HEK293 (cell line): ENCODE measurements around the gene RBBP8NL.

Experiments used
- CTCF ChIA-PET: fragments of 350-600 bp; formaldehyde crosslinking; extraction: SDS; loops from one replicate; lab custom pipeline; 2021; ENCODE audit warnings: antibody characterized with exemption; lab: Yijun Ruan, JAX
- POLR2A ChIA-PET: fragments of 300-600 bp; formaldehyde crosslinking; extraction: SDS; loops from one replicate; lab custom pipeline; 2020; ENCODE audit warnings: antibody characterized with exemption, inconsistent platforms; lab: Yijun Ruan, JAX
- H3K27ac ChIP-seq: fragments of 200-500 bp; sonication (Bioruptor generic); 2 replicates; pipeline ENCODE4 v1.5.1; 2014; ENCODE audit warnings: low read depth, low read length, control low read depth, inconsistent platforms; ENCODE audit errors: extremely low read depth
- H3K36me3 ChIP-seq, 2 experiments: fragments of 200-500 bp in 1 of 2; sonication (Bioruptor generic) in 1 of 2; 1 replicate in 1 of 2; 2 replicates in 1 of 2; pipeline ENCODE4 v1.5.1; 2014 to 2017; ENCODE audit warnings: inconsistent platforms in 2 of 2, low read length in 2 of 2; ENCODE audit not compliant: control insufficient read depth in 2 of 2, insufficient read depth in 1 of 2
- H3K4me1 ChIP-seq: fragments of 200-500 bp; sonication (Bioruptor generic); 2 replicates; pipeline ENCODE4 v1.5.1; 2014; ENCODE audit warnings: mild to moderate bottlenecking, low read length, inconsistent platforms; ENCODE audit not compliant: control insufficient read depth, insufficient read depth
- H3K4me3 ChIP-seq: 2 replicates; pipeline ENCODE4 v1.5.1; 2011; ENCODE audit warnings: low read depth, mild to moderate bottlenecking, control low read depth, low read length, moderate library complexity
- H3K9me3 ChIP-seq: fragments of 200-500 bp; sonication (Bioruptor generic); 2 replicates; pipeline ENCODE4 v1.5.1; 2014; ENCODE audit warnings: low read depth, low read length, inconsistent platforms; ENCODE audit not compliant: control insufficient read depth, insufficient read depth
- EGR2 ChIP-seq: fragments of 450-650 bp; formaldehyde crosslinking; IDR thresholded peaks from 2 replicates; pipeline ENCODE4 v1.5.1; 2016; ENCODE audit warnings: low read depth, missing biosample characterization, missing genetic modification characterization
- GLIS1 ChIP-seq: fragments of 450-650 bp; formaldehyde crosslinking; IDR thresholded peaks from 2 replicates; pipeline ENCODE4 v1.5.1; 2016; ENCODE audit warnings: missing biosample characterization, missing genetic modification characterization
- GLIS2 ChIP-seq: fragments of 450-650 bp; formaldehyde crosslinking; IDR thresholded peaks from 2 replicates; pipeline ENCODE4 v1.5.1; 2016; ENCODE audit warnings: missing biosample characterization, missing genetic modification characterization
- IKZF3 ChIP-seq: fragments of 450-650 bp; IDR thresholded peaks from 2 replicates; pipeline ENCODE4 v1.5.0; 2018; ENCODE audit warnings: missing biosample characterization, mild to moderate bottlenecking, missing genetic modification characterization, moderate library complexity
- KLF9 ChIP-seq: fragments of 450-650 bp; formaldehyde crosslinking; IDR thresholded peaks from 2 replicates; pipeline ENCODE4 v1.5.1; 2016; ENCODE audit warnings: missing biosample characterization, missing genetic modification characterization, low read depth
- SCRT2 ChIP-seq: fragments of 450-650 bp; formaldehyde crosslinking; IDR thresholded peaks from 2 replicates; pipeline ENCODE4 v1.5.1; 2016; ENCODE audit warnings: missing biosample characterization, missing genetic modification characterization
- SP2 ChIP-seq: fragments of 450-650 bp; formaldehyde crosslinking; IDR thresholded peaks from 2 replicates; pipeline ENCODE4 v1.5.1; 2016; ENCODE audit warnings: missing biosample characterization, missing genetic modification characterization
- SP3 ChIP-seq: fragments of 450-650 bp; formaldehyde crosslinking; IDR thresholded peaks from 2 replicates; pipeline ENCODE4 v1.5.1; 2016; ENCODE audit warnings: missing biosample characterization, missing genetic modification characterization
- TRIM28 ChIP-seq: IDR thresholded peaks from 2 replicates; pipeline ENCODE4 v1.6.1; 2011; ENCODE audit warnings: low read length, control low read depth, borderline replicate concordance
- ZEB2 ChIP-seq: fragments of 450-650 bp; formaldehyde crosslinking; IDR thresholded peaks from 2 replicates; pipeline ENCODE4 v1.5.1; 2016; ENCODE audit warnings: missing biosample characterization, missing genetic modification characterization
- ZFHX2 ChIP-seq: fragments of 450-650 bp; formaldehyde crosslinking; conservative IDR thresholded peaks from 2 replicates; pipeline ENCODE4 v1.5.1; 2016; ENCODE audit warnings: missing biosample characterization, missing genetic modification characterization
- ZFP69B ChIP-seq: fragments of 450-650 bp; formaldehyde crosslinking; IDR thresholded peaks from 2 replicates; pipeline ENCODE4 v1.5.1; 2016; ENCODE audit warnings: missing biosample characterization, missing genetic modification characterization
- ZNF112 ChIP-seq: fragments of 450-650 bp; formaldehyde crosslinking; IDR thresholded peaks from 2 replicates; pipeline ENCODE4 v1.5.0; 2017; ENCODE audit warnings: missing biosample characterization, missing genetic modification characterization
- ZNF121 ChIP-seq: fragments of 450-650 bp; formaldehyde crosslinking; IDR thresholded peaks from 2 replicates; pipeline ENCODE4 v1.5.1; 2016; ENCODE audit warnings: missing biosample characterization, missing genetic modification characterization
- ZNF2 ChIP-seq: fragments of 450-650 bp; formaldehyde crosslinking; IDR thresholded peaks from 2 replicates; pipeline ENCODE4 v1.5.1; 2016; ENCODE audit warnings: missing biosample characterization, missing genetic modification characterization
- ZNF341 ChIP-seq: fragments of 450-650 bp; formaldehyde crosslinking; IDR thresholded peaks from 2 replicates; pipeline ENCODE4; 2016; ENCODE audit warnings: low read depth, missing biosample characterization, missing genetic modification characterization
- ZNF350 ChIP-seq: fragments of 450-650 bp; formaldehyde crosslinking; IDR thresholded peaks from 2 replicates; pipeline ENCODE4 v1.5.0; 2017; ENCODE audit warnings: missing biosample characterization, mild to moderate bottlenecking, missing genetic modification characterization
- ZNF394 ChIP-seq: fragments of 450-650 bp; formaldehyde crosslinking; IDR thresholded peaks from 2 replicates; pipeline ENCODE4 v1.5.1; 2016; ENCODE audit warnings: missing biosample characterization, missing genetic modification characterization, mild to moderate bottlenecking, moderate library complexity, borderline replicate concordance
- ZNF398 ChIP-seq: fragments of 450-650 bp; formaldehyde crosslinking; IDR thresholded peaks from 2 replicates; pipeline ENCODE4 v1.5.1; 2017; ENCODE audit warnings: missing biosample characterization, missing genetic modification characterization
- ZNF423 ChIP-seq: fragments of 450-650 bp; formaldehyde crosslinking; IDR thresholded peaks from 2 replicates; pipeline ENCODE4 v1.5.1; 2016; ENCODE audit warnings: missing biosample characterization, missing genetic modification characterization
- ZNF549 ChIP-seq: fragments of 450-650 bp; IDR thresholded peaks from 2 replicates; pipeline ENCODE4 v1.5.1; 2018; ENCODE audit warnings: missing biosample characterization, missing genetic modification characterization, mild to moderate bottlenecking, inconsistent platforms, moderate library complexity
- ZNF555 ChIP-seq: fragments of 450-650 bp; formaldehyde crosslinking; conservative IDR thresholded peaks from 2 replicates; pipeline ENCODE4 v1.5.1; 2017; ENCODE audit warnings: missing biosample characterization, mild to moderate bottlenecking, missing genetic modification characterization, inconsistent platforms
- ZNF561 ChIP-seq: fragments of 450-650 bp; IDR thresholded peaks from 2 replicates; pipeline ENCODE4 v1.5.1; 2018; ENCODE audit warnings: missing biosample characterization, missing genetic modification characterization, borderline replicate concordance
- TF ChIP-seq, protein P1 (sequence below): fragments of 450-650 bp; formaldehyde crosslinking; IDR thresholded peaks from 2 replicates; pipeline ENCODE4 v1.5.1; 2016; ENCODE audit warnings: missing biosample characterization, missing genetic modification characterization
- TF ChIP-seq, protein P2 (sequence below): fragments of 450-650 bp; formaldehyde crosslinking; IDR thresholded peaks from 2 replicates; pipeline ENCODE4 v1.5.1; 2016; ENCODE audit warnings: missing biosample characterization, missing genetic modification characterization
- TF ChIP-seq, protein P3 (sequence below): fragments of 450-650 bp; formaldehyde crosslinking; IDR thresholded peaks from 2 replicates; pipeline ENCODE4 v1.5.1; 2016; ENCODE audit warnings: missing biosample characterization, missing genetic modification characterization
- TF ChIP-seq, protein P4 (sequence below): fragments of 450-650 bp; formaldehyde crosslinking; IDR thresholded peaks from 2 replicates; pipeline ENCODE4 v1.5.1; 2016; ENCODE audit warnings: missing biosample characterization, missing genetic modification characterization

RBBP8NL gene

DNA sequence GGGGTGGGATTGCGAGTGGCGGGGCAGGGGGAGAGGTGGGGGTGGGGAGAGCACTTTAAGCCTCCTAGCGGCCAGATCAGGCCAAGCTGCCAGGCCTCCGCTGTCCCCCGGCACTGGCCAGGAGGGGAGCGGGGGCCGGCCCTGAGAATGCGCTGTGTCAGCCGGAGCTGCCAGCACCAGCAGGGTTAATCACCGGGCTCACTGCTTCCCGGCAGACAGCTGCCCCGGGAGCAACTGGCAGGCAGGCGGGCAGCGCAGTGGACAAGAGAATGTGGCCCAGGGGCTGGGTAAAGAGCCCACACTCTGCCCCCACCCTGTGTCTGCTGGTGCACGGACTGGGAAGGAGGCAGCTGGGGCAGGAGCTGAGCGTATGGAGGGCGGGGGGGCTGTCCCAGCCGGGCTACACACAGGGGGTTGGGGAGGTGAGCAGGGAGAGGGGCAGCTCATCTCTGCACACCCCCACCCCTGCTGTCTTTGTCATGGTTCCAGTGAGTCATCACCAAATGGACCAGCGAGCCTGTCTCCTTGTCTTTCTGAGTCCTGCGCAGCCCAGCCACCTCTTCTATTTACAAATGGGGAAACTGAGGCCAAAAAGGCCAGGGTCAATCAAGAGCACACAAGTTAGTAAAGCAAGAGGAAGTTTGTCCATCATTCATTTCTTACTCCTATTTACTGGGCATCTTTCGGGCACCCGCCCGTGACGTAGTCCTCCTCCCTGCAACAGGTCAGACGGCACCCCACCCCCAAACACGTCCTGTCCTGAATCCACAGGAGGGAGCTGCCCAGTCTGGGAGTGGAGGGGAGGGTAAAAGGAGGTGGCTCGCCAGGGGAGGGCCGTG is 58.1 kb downstream of the RBBP8NL start (continued):
- TF ChIP-seq TRIM28 (no peak), ZNF394 (peak; percentile 76), SCRT2 (tag by site-specific recombination) (peak; percentile 95), ZNF2 (tag by site-specific recombination) (no peak), ZEB2 (tag by site-specific recombination) (no peak), GLIS1 (tag by site-specific recombination) (peak; percentile 18), ZFP69B (tag by site-specific recombination) (no peak), ZNF350 (no peak), ZNF112 (no peak)
- TF ChIP-seq, protein P1, sequence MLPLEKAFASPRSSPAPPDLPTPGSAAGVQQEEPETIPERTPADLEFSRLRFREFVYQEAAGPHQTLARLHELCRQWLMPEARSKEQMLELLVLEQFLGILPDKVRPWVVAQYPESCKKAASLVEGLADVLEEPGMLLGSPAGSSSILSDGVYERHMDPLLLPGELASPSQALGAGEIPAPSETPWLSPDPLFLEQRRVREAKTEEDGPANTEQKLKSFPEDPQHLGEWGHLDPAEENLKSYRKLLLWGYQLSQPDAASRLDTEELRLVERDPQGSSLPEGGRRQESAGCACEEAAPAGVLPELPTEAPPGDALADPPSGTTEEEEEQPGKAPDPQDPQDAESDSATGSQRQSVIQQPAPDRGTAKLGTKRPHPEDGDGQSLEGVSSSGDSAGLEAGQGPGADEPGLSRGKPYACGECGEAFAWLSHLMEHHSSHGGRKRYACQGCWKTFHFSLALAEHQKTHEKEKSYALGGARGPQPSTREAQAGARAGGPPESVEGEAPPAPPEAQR (tag by site-specific recombination), result no peak
- TF ChIP-seq, protein P2, sequence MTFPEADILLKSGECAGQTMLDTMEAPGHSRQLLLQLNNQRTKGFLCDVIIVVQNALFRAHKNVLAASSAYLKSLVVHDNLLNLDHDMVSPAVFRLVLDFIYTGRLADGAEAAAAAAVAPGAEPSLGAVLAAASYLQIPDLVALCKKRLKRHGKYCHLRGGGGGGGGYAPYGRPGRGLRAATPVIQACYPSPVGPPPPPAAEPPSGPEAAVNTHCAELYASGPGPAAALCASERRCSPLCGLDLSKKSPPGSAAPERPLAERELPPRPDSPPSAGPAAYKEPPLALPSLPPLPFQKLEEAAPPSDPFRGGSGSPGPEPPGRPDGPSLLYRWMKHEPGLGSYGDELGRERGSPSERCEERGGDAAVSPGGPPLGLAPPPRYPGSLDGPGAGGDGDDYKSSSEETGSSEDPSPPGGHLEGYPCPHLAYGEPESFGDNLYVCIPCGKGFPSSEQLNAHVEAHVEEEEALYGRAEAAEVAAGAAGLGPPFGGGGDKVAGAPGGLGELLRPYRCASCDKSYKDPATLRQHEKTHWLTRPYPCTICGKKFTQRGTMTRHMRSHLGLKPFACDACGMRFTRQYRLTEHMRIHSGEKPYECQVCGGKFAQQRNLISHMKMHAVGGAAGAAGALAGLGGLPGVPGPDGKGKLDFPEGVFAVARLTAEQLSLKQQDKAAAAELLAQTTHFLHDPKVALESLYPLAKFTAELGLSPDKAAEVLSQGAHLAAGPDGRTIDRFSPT, result 0 out of 2 replicates have a peak, but pooled peaks have one; percentile 28
- TF ChIP-seq, protein P3, sequence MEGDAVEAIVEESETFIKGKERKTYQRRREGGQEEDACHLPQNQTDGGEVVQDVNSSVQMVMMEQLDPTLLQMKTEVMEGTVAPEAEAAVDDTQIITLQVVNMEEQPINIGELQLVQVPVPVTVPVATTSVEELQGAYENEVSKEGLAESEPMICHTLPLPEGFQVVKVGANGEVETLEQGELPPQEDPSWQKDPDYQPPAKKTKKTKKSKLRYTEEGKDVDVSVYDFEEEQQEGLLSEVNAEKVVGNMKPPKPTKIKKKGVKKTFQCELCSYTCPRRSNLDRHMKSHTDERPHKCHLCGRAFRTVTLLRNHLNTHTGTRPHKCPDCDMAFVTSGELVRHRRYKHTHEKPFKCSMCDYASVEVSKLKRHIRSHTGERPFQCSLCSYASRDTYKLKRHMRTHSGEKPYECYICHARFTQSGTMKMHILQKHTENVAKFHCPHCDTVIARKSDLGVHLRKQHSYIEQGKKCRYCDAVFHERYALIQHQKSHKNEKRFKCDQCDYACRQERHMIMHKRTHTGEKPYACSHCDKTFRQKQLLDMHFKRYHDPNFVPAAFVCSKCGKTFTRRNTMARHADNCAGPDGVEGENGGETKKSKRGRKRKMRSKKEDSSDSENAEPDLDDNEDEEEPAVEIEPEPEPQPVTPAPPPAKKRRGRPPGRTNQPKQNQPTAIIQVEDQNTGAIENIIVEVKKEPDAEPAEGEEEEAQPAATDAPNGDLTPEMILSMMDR (tag by site-specific recombination), result 0 out of 2 replicates have a peak, but pooled peaks have one; percentile 18
- TF ChIP-seq, all 188 proteins: peak for 10

DNA sequence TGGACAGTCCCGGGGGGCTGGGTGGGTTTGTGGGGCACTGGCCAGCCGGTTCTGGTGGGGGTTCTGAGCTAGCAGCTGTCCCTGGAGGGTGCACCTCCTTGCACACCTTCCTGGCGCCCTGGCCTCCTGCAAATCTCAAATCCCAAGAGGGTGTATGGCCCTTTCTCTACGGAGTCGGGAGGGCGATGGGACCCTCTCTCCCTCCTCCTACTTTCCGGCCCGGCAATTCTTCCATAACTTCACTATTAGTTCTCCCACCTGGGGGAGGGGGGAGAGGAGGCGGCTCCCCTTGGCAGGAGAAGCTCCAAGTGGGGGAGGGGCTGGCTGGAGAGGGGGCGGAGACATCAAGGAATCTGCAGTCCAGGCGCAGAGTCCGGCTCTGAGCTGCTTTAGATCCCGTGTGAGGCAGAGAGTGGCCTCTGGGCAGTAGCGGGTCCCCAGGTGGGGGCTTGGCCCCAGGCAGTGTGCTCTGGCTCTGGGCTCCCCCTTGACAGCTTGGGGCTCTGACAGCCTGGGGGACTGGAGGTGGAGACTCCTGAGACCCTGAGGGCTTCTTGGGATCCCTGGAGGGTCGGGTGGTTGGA is 58.9 kb downstream of the RBBP8NL start:
- ChIA-PET CTCF (interaction anchor here (0.7 to 4.6 kb wide), 6 partner anchors 14 to 68 kb away, joined by 3 to 25 read pairs (median 4); no protein-coding TSS in a partner anchor), POLR2A (interaction anchor here (0.5 to 3.6 kb wide), 12 partner anchors 12 to 447 kb away, joined by 3 to 14 read pairs (median 3); partner anchors contain the start of gene RPS21)
- 0 out of 2 replicates have a peak overlapping the region, but pooled peaks have one; percentile 5 for H3K27ac ChIP-seq
- no peaks in the 10 kb centered on the region for H3K9me3 ChIP-seq
- TF ChIP-seq GLIS2 (tag by site-specific recombination) (peak; percentile 38), IKZF3 (tag by site-specific recombination) (0 out of 2 replicates have a peak, but pooled peaks have one; percentile 26), ZNF561 (tag by site-specific recombination) (peak; percentile 21; the same call in 1 of the 2 replicates), ZNF350 (no peak), ZNF121 (tag by site-specific recombination) (no peak), SP3 (tag by site-specific recombination) (peak; percentile 53), ZNF423 (tag by site-specific recombination) (0 out of 2 replicates have a peak, but pooled peaks have one; percentile 31), ZNF555 (tag by site-specific recombination) (no peak), EGR2 (tag by site-specific recombination) (peak; percentile 44), KLF9 (peak; percentile 26; the same call in 1 of the 2 replicates), ZNF398 (tag by site-specific recombination) (peak; percentile 79), ZNF549 (tag by site-specific recombination) (no peak), ZNF341 (tag by site-specific recombination) (peak; percentile 29; the same call in 1 of the 2 replicates), SP2 (peak; percentile 34), ZFHX2 (tag by site-specific recombination) (peak; percentile 35; the same call in 1 of the 2 replicates)
- TF ChIP-seq, protein P4, sequence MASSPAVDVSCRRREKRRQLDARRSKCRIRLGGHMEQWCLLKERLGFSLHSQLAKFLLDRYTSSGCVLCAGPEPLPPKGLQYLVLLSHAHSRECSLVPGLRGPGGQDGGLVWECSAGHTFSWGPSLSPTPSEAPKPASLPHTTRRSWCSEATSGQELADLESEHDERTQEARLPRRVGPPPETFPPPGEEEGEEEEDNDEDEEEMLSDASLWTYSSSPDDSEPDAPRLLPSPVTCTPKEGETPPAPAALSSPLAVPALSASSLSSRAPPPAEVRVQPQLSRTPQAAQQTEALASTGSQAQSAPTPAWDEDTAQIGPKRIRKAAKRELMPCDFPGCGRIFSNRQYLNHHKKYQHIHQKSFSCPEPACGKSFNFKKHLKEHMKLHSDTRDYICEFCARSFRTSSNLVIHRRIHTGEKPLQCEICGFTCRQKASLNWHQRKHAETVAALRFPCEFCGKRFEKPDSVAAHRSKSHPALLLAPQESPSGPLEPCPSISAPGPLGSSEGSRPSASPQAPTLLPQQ (tag by site-specific recombination), result no peak
- peak overlapping the region; percentile 11; the same call in 1 of the 2 replicates for H3K4me3 ChIP-seq
- H3K36me3 ChIP-seq, result no peaks in the 10 kb centered on the region
- H3K4me1 ChIP-seq, result peaks cover 34% of the 10 kb centered on the region
